ENCODE measurements around the gene MISP. TPM values are rescaled to one million over a fixed set of nuclear protein-coding genes. Genes with fewer than 3 reads are reported as not detected.

The MISP gene
- total and polyA plus RNA-seq, 12 donors = 0.01 TPM; not detected in 11

DNA sequence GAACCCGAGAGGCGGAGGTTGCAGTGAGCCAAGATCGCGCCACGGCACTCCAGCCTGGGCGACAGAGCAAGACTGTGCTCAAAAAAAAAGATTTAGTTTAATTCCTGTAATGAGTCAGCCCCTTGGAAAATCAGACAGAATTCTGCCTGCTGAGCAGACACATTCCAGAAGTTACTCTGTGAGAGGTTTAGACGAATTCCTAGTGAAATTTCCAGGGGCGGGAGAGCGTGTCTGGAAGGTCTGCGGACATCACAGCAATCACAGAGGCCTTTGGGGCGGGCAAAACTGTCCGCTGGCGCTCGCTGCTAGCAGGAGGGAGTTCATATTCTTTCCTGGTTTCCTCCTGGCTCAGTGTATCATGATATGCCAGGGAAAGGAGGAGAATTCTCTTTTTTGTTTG, 17.5 kb downstream of the MISP start:
- Histone ChIP-seq H3K4me3 (no peak overlapping the region), H3K9me3 (no peaks in the 10 kb centered on the region), H3K36me3 (no peaks in the 10 kb centered on the region), H3K27ac (no peak overlapping the region), H3K4me1 (peaks cover 0 to 12% (median 7%) of the 10 kb centered on the region in 9 donors), H3K27me3 (no peaks in the 10 kb centered on the region)
- DNase-seq (no peak), ATAC-seq (no peak)
- 68 to 72% methylated on average over 14 of the region's 14 CpGs for WGBS, 2 donors
- TF ChIP-seq, protein P1, sequence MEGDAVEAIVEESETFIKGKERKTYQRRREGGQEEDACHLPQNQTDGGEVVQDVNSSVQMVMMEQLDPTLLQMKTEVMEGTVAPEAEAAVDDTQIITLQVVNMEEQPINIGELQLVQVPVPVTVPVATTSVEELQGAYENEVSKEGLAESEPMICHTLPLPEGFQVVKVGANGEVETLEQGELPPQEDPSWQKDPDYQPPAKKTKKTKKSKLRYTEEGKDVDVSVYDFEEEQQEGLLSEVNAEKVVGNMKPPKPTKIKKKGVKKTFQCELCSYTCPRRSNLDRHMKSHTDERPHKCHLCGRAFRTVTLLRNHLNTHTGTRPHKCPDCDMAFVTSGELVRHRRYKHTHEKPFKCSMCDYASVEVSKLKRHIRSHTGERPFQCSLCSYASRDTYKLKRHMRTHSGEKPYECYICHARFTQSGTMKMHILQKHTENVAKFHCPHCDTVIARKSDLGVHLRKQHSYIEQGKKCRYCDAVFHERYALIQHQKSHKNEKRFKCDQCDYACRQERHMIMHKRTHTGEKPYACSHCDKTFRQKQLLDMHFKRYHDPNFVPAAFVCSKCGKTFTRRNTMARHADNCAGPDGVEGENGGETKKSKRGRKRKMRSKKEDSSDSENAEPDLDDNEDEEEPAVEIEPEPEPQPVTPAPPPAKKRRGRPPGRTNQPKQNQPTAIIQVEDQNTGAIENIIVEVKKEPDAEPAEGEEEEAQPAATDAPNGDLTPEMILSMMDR (IDR thresholded peaks at IDR 0.05) = no peak
- intact Hi-C loops (cut with DNase I) = loop anchor here in 5 of 10 donors (5.0 to 10.0 kb wide), 6 partner anchors 86 to 214 kb away; partner anchors contain the start of genes WDR18 (in 2 of the 5), CFD (in 1 of the 5), ELANE (in 1 of the 5) and KISS1R (in 1 of the 5)

DNA sequence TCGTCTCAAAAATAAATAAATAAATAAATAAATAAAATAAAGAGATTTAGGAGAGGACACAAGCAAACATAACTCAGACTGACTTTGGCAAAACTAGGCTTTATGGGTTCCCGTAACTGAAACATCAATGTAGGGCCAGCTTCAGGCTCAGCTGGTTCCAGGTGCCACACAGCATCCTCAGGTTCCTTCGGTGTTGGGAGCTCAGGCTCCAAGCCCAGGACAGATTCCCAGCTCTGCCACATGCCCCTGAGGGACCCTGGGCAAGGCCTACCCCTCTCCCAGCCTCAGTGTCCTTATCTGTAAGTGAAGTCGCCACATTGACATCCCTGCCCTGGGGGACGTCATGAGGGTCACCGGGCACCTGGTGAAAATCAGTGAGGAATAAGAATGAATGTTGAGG, 18.7 kb downstream of the MISP start:
- ATAC-seq (no peak), DNase-seq (no peak)
- Histone ChIP-seq H3K27me3 (no peaks in the 10 kb centered on the region), H3K36me3 (no peaks in the 10 kb centered on the region), H3K4me3 (no peak overlapping the region), H3K9me3 (no peaks in the 10 kb centered on the region), H3K4me1 (peaks cover 0 to 12% (median 7%) of the 10 kb centered on the region in 9 donors), H3K27ac (no peak overlapping the region)
- intact Hi-C loops (cut with DNase I) = loop anchor here (1.0 to 10.0 kb wide), 9 partner anchors 85 to 213 kb away; partner anchors contain the start of genes WDR18 (in 7 of the 10), CFD (in 3 of the 10), KISS1R (in 2 of the 10) and ELANE (in 1 of the 10)
- TF ChIP-seq, protein P1 (IDR thresholded peaks at IDR 0.05) = no peak
- WGBS, 2 donors = 70 to 72% methylated on average over 6 of the region's 6 CpGs

DNA sequence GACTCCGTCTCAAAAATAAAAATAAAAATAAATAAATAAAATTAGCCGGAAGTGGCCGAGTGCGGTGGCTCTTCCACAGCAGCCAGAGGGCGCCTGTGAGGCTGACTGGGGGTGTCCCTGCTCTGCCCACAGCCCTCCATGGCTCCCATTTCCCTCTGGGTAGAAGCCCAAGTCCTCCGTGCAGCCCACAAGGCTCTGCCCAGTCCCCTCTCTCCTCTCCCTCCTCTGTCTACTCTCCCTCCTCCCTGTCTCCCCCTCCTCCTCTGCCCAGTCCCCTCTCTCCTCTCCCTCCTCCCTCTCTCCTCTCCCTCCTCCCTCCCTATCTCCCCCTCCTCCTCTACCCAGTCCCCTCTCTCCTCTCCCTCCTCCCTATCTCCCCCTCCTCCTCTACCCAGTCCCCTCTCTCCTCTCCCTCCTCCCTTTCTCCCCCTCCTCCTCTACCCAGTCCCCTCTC, 20.4 kb downstream of the MISP start:
- no peak overlapping the region for H3K27ac ChIP-seq
- H3K9me3 ChIP-seq = no peaks in the 10 kb centered on the region
- 20 to 23% methylated on average over 6 of the region's 6 CpGs for WGBS, 2 donors
- peaks cover 0 to 12% (median 7%) of the 10 kb centered on the region in 9 donors for H3K4me1 ChIP-seq
- H3K4me3 ChIP-seq = no peak overlapping the region
- intact Hi-C loops (cut with DNase I) = loop anchor here in 9 of 10 donors (2.0 to 10.0 kb wide), 5 partner anchors 86 to 211 kb away; partner anchors contain the start of genes WDR18 (in 5 of the 9), CFD (in 2 of the 9) and KISS1R (in 1 of the 9)
- DNase-seq = peak in 1 of 2 donors; percentile 57
- TF ChIP-seq, protein P1 (IDR thresholded peaks at IDR 0.05) = peak; percentile 39 to 67 (median 60)
- ATAC-seq = peak in 6 of 8 donors; percentile 31 to 68 (median 60)
- H3K27me3 ChIP-seq = no peaks in the 10 kb centered on the region
- no peaks in the 10 kb centered on the region for H3K36me3 ChIP-seq

DNA sequence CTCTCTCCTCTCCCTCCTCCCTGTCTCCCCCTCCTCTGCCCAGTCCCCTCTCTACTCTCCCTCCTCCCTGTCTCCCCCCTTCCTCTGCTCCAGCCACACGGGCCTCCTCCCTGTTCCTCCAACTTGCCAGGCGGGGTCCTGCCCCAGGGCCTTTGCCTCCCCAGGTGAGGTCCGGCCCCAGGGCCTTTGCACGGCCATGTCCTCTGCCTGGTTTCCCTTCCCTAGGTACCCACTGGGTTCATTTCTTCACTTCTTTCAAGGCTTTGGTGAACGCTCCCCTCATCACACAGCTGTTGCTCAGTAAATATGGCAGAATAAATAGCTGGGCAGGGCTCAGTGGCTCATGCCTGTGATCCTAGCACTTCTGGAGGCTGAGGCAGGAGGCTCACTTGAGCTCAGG, 21.2 kb downstream of the MISP start:
- DNase-seq (no peak), ATAC-seq (no peak)
- H3K27ac ChIP-seq = no peak overlapping the region
- no peak overlapping the region for H3K4me3 ChIP-seq
- TF ChIP-seq, protein P1 (IDR thresholded peaks at IDR 0.05) = no peak
- H3K27me3 ChIP-seq = no peaks in the 10 kb centered on the region
- WGBS, 2 donors = 89 to 93% methylated on average over 5 of the region's 5 CpGs
- no peaks in the 10 kb centered on the region for H3K9me3 ChIP-seq
- H3K4me1 ChIP-seq = peaks cover 0 to 12% (median 7%) of the 10 kb centered on the region in 9 donors
- intact Hi-C loops (cut with DNase I) = loop anchor here in 7 of 10 donors (2.0 to 10.0 kb wide), 5 partner anchors 85 to 210 kb away; partner anchors contain the start of genes WDR18 (in 5 of the 7), CFD (in 2 of the 7) and KISS1R (in 1 of the 7)
- no peaks in the 10 kb centered on the region for H3K36me3 ChIP-seq

Data from heart right ventricle (tissue), 16 donors.